Neuronal stem cell (in vitro differentiated cells): ENCODE results near the gene BLOC1S3.

Experiments used
- DNase-seq: peaks from one replicate; pipeline ENCODE4 v3.0.0-alpha.2; 2013; ENCODE audit warnings: low spot score
- H2AFZ ChIP-seq: one replicate; pipeline ENCODE4 v1.6.1; 2013; ENCODE audit warnings: mild to moderate bottlenecking, low read length, inconsistent platforms
- H2AK5ac ChIP-seq: 2 replicates; pipeline ENCODE4 v1.6.1; 2013; ENCODE audit warnings: low read depth, mild to moderate bottlenecking, inconsistent platforms, low read length, moderate library complexity, mixed read lengths
- H2BK120ac ChIP-seq: 2 replicates; pipeline ENCODE4 v1.6.1; 2013; ENCODE audit warnings: low read depth, mild to moderate bottlenecking, inconsistent platforms, low read length, moderate library complexity, mixed read lengths
- H2BK12ac ChIP-seq: one replicate; pipeline ENCODE4 v1.6.1; 2013; ENCODE audit warnings: low read length, inconsistent platforms
- H2BK15ac ChIP-seq: 2 replicates; pipeline ENCODE4 v1.6.1; 2013; ENCODE audit warnings: mild to moderate bottlenecking, low read length, inconsistent platforms, mixed read lengths
- H2BK5ac ChIP-seq: one replicate; pipeline ENCODE4 v1.6.1; 2013; ENCODE audit warnings: inconsistent platforms, mild to moderate bottlenecking, low read length, moderate library complexity
- H3K14ac ChIP-seq: one replicate; pipeline ENCODE4 v1.6.1; 2013; ENCODE audit warnings: low read length, inconsistent platforms
- H3K18ac ChIP-seq: 2 replicates; pipeline ENCODE4 v1.6.1; 2013; ENCODE audit warnings: low read length, inconsistent platforms
- H3K23ac ChIP-seq: 2 replicates; pipeline ENCODE4 v1.6.1; 2013; ENCODE audit warnings: low read depth, mild to moderate bottlenecking, mixed read lengths, low read length, inconsistent platforms; ENCODE audit not compliant: poor library complexity
- H3K27ac ChIP-seq: replicated peaks from 3 replicates; pipeline ENCODE4 v1.5.1; 2013; ENCODE audit warnings: low read length, inconsistent platforms
- H3K27me3 ChIP-seq, 3 experiments: 2 replicates each; pipeline ENCODE4 v1.6.1; 2013; ENCODE audit warnings: low read length in 3 of 3, mild to moderate bottlenecking in 2 of 3, inconsistent platforms in 1 of 3, low read depth in 1 of 3, mixed read lengths in 1 of 3, moderate library complexity in 1 of 3; ENCODE audit not compliant: control insufficient read depth in 3 of 3, insufficient read depth in 3 of 3
- H3K36me3 ChIP-seq, 2 donors: replicated peaks in 1 of 2; 2 replicates each; pipeline ENCODE4 v1.6.1; 2013; ENCODE audit warnings: low read length in 2 of 2; ENCODE audit not compliant: control insufficient read depth in 2 of 2, insufficient read depth in 2 of 2
- H3K4ac ChIP-seq: 2 replicates; pipeline ENCODE4 v1.6.1; 2013; ENCODE audit warnings: inconsistent platforms, mild to moderate bottlenecking, low read length, moderate library complexity
- H3K4me1 ChIP-seq, 2 donors: 1 replicate in 1 of 2; 2 replicates in 1 of 2; pipeline ENCODE4 v1.6.1; 2013; ENCODE audit warnings: low read length in 2 of 2, low read depth in 1 of 2; ENCODE audit not compliant: control insufficient read depth in 2 of 2, insufficient read depth in 1 of 2
- H3K4me2 ChIP-seq: one replicate; pipeline ENCODE4 v1.6.1; 2013; ENCODE audit warnings: mild to moderate bottlenecking, low read length, inconsistent platforms; ENCODE audit not compliant: insufficient read depth, poor library complexity, severe bottlenecking
- H3K4me3 ChIP-seq, 2 donors: 2 replicates each; pipeline ENCODE4 v1.5.1; 2013; ENCODE audit warnings: low read length in 2 of 2, mild to moderate bottlenecking in 2 of 2, inconsistent platforms in 1 of 2, moderate library complexity in 1 of 2
- H3K79me1 ChIP-seq: one replicate; pipeline ENCODE4 v1.6.1; 2013; ENCODE audit warnings: low read depth, mild to moderate bottlenecking, inconsistent platforms, low read length, moderate library complexity
- H3K9ac ChIP-seq: one replicate; pipeline ENCODE4 v1.6.1; 2013; ENCODE audit warnings: mild to moderate bottlenecking, low read depth, low read length, inconsistent platforms; ENCODE audit not compliant: poor library complexity
- H3K9me3 ChIP-seq, 2 donors: replicated peaks in 1 of 2; 2 replicates each; pipeline versions ENCODE3 to v1.6.1; 2013; ENCODE audit warnings: low read length in 2 of 2, mild to moderate bottlenecking in 2 of 2, inconsistent platforms in 1 of 2, low read depth in 1 of 2, mixed read lengths in 1 of 2, moderate library complexity in 1 of 2; ENCODE audit not compliant: control insufficient read depth in 2 of 2, insufficient read depth in 1 of 2
- H4K8ac ChIP-seq: one replicate; pipeline ENCODE4 v1.6.1; 2013; ENCODE audit warnings: low read depth, mild to moderate bottlenecking, inconsistent platforms, low read length, moderate library complexity
- H4K91ac ChIP-seq: one replicate; pipeline ENCODE4 v1.6.1; 2013; ENCODE audit warnings: low read length, low read depth, mild to moderate bottlenecking, inconsistent platforms; ENCODE audit not compliant: poor library complexity
- WGBS, 2 donors: extraction: QIAGEN DNeasy Blood & Tissue Kit; methylation state at CpG; one replicate each; pipeline ENCODE4 v1.1.7; 2013; ENCODE audit warnings: missing lambda C conversion rate in 2 of 2, mixed read lengths in 1 of 2; ENCODE audit not compliant: insufficient read length in 2 of 2, insufficient replicate concordance in 1 of 2; ENCODE audit errors: extremely low coverage in 2 of 2; 5-methylcytosine and 5-hydroxymethylcytosine counted together

The BLOC1S3 gene

DNA sequence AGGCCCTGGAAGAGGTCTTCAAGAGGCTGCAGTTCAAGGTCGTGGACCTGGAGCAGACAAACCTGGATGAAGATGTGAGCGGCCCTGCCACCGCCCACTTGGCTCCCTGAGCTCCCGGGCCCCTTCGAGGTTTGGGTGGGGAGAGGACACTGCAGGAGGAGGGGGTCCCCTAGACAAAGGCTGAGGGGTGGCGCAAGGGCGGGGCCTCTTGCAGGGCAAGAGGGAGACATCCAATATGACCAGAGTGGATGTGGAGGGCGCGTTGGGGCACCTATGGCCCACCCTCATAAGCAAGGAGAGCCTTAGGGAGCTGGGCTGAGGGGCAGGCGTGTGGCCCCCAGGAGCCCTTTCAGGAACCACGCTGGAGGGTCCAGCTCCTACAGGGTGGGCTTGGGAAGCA lies 38.1 kb upstream of the BLOC1S3 start:
- Histone ChIP-seq H2BK120ac (no peak overlapping the region), H3K36me3 (peaks cover 20 to 48% of the 10 kb centered on the region in 2 donors), H3K4me1 (peaks cover 13 to 19% of the 10 kb centered on the region in 2 donors), H4K91ac (no peak overlapping the region), H4K8ac (no peak overlapping the region), H2BK12ac (no peak overlapping the region), H2AFZ (no peak overlapping the region), H2BK5ac (no peak overlapping the region), H3K18ac (no peak overlapping the region), H3K9ac (no peak overlapping the region), H3K4me3 (no peak overlapping the region), H3K14ac (no peak overlapping the region), H3K79me1 (peaks cover 24% of the 10 kb centered on the region), H2AK5ac (no peak overlapping the region), H3K9me3 (peaks cover 0 to 2% of the 10 kb centered on the region in 2 donors), H3K4me2 (no peak overlapping the region), H3K27ac (no peak overlapping the region), H2BK15ac (no peak overlapping the region), H3K27me3 (no peaks in the 10 kb centered on the region), H3K4ac (no peak overlapping the region), H3K23ac (no peak overlapping the region)
- DNase-seq: no peak
- no CpG with 5 or more reads among the region's 11 CpGs for WGBS, 2 donors

DNA sequence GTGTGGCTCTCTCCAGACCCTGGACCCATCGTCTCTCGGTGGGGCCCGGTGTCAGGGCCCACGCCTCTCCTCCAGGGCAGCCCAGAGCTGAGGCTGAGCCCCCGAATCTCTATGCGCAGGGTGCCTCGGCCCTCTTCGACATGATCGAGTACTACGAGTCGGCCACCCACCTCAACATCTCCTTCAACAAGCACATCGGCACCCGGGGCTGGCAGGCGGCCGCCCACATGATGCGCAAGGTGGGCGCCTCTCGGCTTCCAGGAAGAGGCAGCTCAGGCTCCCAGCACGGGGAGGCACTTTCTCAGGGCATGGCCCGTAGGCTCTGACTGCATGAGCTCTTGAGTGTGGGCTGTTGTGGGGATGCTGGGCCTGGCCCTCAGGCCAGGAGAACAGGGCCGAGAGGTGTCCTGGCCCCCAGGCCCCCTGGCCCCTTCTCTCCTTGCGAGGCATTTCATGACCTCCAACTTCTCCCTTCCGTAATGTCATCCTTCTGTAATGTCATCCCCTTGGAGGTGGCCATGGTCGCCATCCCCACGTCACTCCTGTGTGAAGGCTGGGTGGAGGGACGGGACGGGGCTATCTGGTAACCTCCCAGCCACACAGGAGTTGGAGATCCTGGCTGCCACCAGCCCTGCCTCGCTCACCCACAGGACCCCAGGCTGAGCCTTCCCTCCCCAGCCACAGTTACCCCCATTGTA lies 37.2 kb upstream of the BLOC1S3 start:
- H3K4me2 ChIP-seq: no peak overlapping the region
- H2BK12ac ChIP-seq: no peak overlapping the region
- H2AFZ ChIP-seq: no peak overlapping the region
- H2BK15ac ChIP-seq: no peak overlapping the region
- peaks cover 0 to 2% of the 10 kb centered on the region in 2 donors for H3K9me3 ChIP-seq
- no peak overlapping the region for H3K23ac ChIP-seq
- H3K36me3 ChIP-seq: peaks cover 21 to 54% of the 10 kb centered on the region in 2 donors
- no peak overlapping the region for H2BK5ac ChIP-seq
- H3K27me3 ChIP-seq: no peaks in the 10 kb centered on the region
- peak overlapping the region; percentile 21 for H3K9ac ChIP-seq
- H3K4ac ChIP-seq: no peak overlapping the region
- H4K91ac ChIP-seq: no peak overlapping the region
- no peak overlapping the region for H3K14ac ChIP-seq
- H4K8ac ChIP-seq: no peak overlapping the region
- no peak overlapping the region for H3K4me3 ChIP-seq
- H3K18ac ChIP-seq: no peak overlapping the region
- H3K4me1 ChIP-seq: peaks cover 8 to 16% of the 10 kb centered on the region in 2 donors
- no peak overlapping the region for H2BK120ac ChIP-seq
- peaks cover 24% of the 10 kb centered on the region for H3K79me1 ChIP-seq
- H3K27ac ChIP-seq: no peak overlapping the region
- no peak for DNase-seq
- no CpG with 5 or more reads among the region's 28 CpGs for WGBS, 2 donors
- H2AK5ac ChIP-seq: no peak overlapping the region

DNA sequence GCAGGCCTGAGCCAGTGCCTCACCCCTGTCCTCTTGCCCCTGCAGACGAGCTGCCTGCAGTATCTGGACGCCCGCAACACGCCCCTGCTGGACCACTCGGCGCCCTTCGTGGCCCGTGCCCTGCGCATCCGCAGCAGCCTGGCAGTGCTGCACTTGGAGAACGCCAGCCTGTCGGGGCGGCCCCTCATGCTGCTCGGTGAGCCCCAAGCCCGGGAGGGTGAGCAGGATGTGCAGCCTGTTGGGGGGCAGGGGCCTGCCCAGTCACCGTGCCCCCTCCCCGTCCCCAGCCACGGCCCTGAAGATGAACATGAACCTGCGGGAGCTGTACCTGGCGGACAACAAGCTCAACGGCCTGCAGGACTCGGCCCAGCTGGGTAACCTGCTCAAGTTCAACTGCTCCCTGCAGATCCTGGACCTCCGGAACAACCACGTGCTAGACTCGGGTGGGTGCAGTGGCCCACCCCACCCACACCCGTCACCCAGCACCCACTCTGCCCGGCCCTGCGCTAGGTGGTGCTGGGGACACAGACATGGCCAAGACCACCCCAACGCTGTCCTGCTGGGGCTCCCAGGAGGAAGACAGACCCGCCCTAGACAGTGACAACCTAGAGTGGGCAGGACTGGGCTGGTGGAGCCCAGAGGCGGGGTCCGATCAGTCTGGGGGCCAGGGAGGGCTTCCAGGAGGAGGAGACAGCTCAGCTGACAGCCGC lies 36.4 kb upstream of the BLOC1S3 start:
- no peak overlapping the region for H2AFZ ChIP-seq
- no peak for DNase-seq
- peak overlapping the region; percentile 47 for H2BK120ac ChIP-seq
- no peak overlapping the region for H3K18ac ChIP-seq
- H3K4ac ChIP-seq: no peak overlapping the region
- H3K79me1 ChIP-seq: peaks cover 24% of the 10 kb centered on the region
- no peak overlapping the region for H3K9ac ChIP-seq
- H3K27me3 ChIP-seq: no peaks in the 10 kb centered on the region
- no peak overlapping the region for H2AK5ac ChIP-seq
- no peak overlapping the region for H2BK5ac ChIP-seq
- H4K8ac ChIP-seq: no peak overlapping the region
- H3K4me3 ChIP-seq: no peak overlapping the region
- H2BK12ac ChIP-seq: peak overlapping the region; percentile 10
- no CpG with 5 or more reads among the region's 33 CpGs for WGBS, 2 donors
- no peak overlapping the region for H4K91ac ChIP-seq
- no peak overlapping the region for H3K23ac ChIP-seq
- H3K9me3 ChIP-seq: peaks cover 0 to 2% of the 10 kb centered on the region in 2 donors
- peaks cover 1 to 8% of the 10 kb centered on the region in 2 donors for H3K4me1 ChIP-seq
- no peak overlapping the region for H2BK15ac ChIP-seq
- H3K14ac ChIP-seq: no peak overlapping the region
- H3K27ac ChIP-seq: no peak overlapping the region
- peaks cover 24 to 59% of the 10 kb centered on the region in 2 donors for H3K36me3 ChIP-seq
- H3K4me2 ChIP-seq: no peak overlapping the region

DNA sequence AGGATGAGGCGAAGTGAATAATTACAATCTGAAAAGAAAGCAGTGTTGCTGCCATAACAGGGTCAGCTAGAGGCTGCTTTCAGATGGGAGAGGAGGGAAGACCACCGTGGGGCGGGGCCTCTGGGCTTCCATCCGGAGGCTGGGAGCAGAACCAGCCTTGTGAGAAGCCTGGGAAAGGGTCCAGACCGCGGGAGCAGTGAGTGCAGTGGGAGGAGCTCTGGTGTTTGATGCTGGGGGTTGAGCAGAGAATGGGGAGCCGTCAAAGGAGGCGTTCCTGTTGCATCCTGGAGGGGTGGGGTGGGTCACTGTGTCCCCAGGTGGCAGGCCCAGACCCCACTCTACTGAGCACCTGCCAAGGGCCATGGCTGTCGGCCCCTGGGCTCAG lies 35.9 kb upstream of the BLOC1S3 start:
- H4K8ac ChIP-seq: no peak overlapping the region
- H2AFZ ChIP-seq: no peak overlapping the region
- H3K36me3 ChIP-seq: peaks cover 26 to 62% of the 10 kb centered on the region in 2 donors
- no peak overlapping the region for H3K14ac ChIP-seq
- H3K18ac ChIP-seq: no peak overlapping the region
- no peak overlapping the region for H3K4ac ChIP-seq
- H3K79me1 ChIP-seq: peaks cover 24% of the 10 kb centered on the region
- no peak overlapping the region for H2BK5ac ChIP-seq
- H3K4me3 ChIP-seq: no peak overlapping the region
- no peak overlapping the region for H2BK15ac ChIP-seq
- no peak for DNase-seq
- no peaks in the 10 kb centered on the region for H3K27me3 ChIP-seq
- no peak overlapping the region for H3K27ac ChIP-seq
- no CpG with 5 or more reads among the region's 9 CpGs for WGBS, 2 donors
- H3K23ac ChIP-seq: no peak overlapping the region
- H3K9ac ChIP-seq: no peak overlapping the region
- peak overlapping the region; percentile 47 for H2BK120ac ChIP-seq
- no peak overlapping the region for H2AK5ac ChIP-seq
- H3K4me1 ChIP-seq: peaks cover 0 to 6% of the 10 kb centered on the region in 2 donors
- H2BK12ac ChIP-seq: no peak overlapping the region
- H3K9me3 ChIP-seq: peaks cover 0 to 2% of the 10 kb centered on the region in 2 donors
- H4K91ac ChIP-seq: no peak overlapping the region
- no peak overlapping the region for H3K4me2 ChIP-seq
